Omental fat pad (tissue), 4 donors: ENCODE data around the gene HEXA. TPM values are rescaled to one million over a fixed set of nuclear protein-coding genes. Genes with fewer than 3 reads are reported as not detected.
"Not testable (repeated sequence)": the region's sequence is repeated elsewhere in the genome, so short reads cannot be mapped to it uniquely, and the experiment has no call there.

Source experiments
- ATAC-seq: fragments of 150-250 bp; one replicate; pipeline ENCODE4 v1.9.1; 2016; ENCODE audit warnings: mild to moderate bottlenecking, moderate library complexity; ENCODE audit not compliant: low FRiP score
- DNase-seq: peaks from one replicate; pipeline ENCODE4 v3.0.0-alpha.2; 2019; ENCODE audit warnings: low spot score
- total RNA-seq, 4 donors: library from RNA; depleted of rRNA; stranded (reverse); fragments of >200 nt; gene quantifications; one replicate each; pipeline ENCODE4 v1.1.0, GENCODE V29; 2016
- TF ChIP-seq, protein P1 (sequence below), 3 donors: fragments of 450-650 bp; IDR thresholded peaks; one replicate each; pipeline ENCODE4 v1.5.1; 2016 to 2017; ENCODE audit warnings: antibody characterized with exemption in 3 of 3, mild to moderate bottlenecking in 3 of 3, moderate library complexity in 2 of 3

The HEXA gene
- total RNA-seq, 4 donors from 2014 or later, result 66.4 to 104 (median 74.5) TPM

DNA sequence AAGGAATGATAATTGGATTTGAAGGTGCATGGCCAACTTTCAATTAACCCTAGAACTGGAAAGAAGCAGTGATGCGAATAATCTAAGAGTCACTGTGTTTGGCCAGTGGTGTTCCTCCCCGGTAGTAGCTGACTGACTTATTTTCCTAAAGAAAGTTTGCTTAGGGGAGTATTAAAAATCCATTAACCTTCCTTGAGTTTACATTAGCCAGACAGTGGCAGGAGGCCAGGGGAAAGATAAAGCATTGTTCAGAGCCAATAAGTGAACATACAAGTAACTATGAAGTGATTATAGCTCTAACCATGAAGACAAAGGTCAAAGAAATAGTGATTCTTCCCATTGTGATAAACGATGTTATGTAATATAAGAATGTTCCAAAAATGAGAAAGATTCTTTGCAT lies 13.4 kb upstream of the HEXA start:
- DNase-seq (no peak), ATAC-seq (no peak)
- TF ChIP-seq, protein P1, sequence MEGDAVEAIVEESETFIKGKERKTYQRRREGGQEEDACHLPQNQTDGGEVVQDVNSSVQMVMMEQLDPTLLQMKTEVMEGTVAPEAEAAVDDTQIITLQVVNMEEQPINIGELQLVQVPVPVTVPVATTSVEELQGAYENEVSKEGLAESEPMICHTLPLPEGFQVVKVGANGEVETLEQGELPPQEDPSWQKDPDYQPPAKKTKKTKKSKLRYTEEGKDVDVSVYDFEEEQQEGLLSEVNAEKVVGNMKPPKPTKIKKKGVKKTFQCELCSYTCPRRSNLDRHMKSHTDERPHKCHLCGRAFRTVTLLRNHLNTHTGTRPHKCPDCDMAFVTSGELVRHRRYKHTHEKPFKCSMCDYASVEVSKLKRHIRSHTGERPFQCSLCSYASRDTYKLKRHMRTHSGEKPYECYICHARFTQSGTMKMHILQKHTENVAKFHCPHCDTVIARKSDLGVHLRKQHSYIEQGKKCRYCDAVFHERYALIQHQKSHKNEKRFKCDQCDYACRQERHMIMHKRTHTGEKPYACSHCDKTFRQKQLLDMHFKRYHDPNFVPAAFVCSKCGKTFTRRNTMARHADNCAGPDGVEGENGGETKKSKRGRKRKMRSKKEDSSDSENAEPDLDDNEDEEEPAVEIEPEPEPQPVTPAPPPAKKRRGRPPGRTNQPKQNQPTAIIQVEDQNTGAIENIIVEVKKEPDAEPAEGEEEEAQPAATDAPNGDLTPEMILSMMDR (IDR thresholded peaks at IDR 0.05), result no peak

DNA sequence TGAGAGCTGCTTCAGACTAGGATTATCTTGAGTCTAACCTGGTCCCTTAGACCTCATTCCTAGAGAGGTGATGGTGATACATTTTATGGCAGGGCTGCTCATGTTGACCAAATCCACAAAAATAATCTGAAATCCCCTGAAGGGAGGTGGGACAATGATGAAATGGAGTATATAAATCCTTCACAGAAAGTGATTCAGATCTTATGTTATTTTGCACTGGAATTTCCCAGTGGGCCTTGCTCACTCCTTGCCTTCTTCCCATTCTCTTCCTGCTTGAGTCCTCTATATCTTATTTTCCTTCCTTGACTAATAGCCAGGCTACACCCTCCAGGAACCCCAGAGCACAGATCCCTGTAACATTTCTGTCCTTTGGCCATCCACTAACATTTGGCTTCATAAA lies 11.9 kb upstream of the HEXA start:
- ATAC-seq (no peak), DNase-seq (no peak)
- TF ChIP-seq, protein P1 (IDR thresholded peaks at IDR 0.05), result no peak

DNA sequence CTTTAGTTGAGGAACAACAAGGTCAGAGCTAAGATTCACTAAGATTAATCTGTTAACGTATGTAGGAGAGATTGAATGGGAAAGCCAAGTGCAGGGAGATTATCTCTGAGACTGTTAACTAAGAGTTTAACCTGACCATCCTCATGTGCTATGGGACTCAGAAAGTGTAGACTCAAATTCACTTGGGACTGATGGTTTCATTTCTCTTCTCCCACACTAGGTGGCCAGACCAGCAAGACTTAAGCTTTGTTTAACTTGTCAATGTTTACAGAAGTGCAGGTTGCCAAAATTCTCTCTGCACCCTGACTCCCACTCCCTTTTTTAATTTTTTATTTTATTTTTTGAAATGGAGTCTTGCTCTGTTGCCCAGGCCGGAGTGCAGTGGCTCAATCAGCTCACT lies 6.3 kb upstream of the HEXA start:
- DNase-seq (no peak), ATAC-seq (no peak)
- TF ChIP-seq, protein P1 (IDR thresholded peaks at IDR 0.05), result no peak

DNA sequence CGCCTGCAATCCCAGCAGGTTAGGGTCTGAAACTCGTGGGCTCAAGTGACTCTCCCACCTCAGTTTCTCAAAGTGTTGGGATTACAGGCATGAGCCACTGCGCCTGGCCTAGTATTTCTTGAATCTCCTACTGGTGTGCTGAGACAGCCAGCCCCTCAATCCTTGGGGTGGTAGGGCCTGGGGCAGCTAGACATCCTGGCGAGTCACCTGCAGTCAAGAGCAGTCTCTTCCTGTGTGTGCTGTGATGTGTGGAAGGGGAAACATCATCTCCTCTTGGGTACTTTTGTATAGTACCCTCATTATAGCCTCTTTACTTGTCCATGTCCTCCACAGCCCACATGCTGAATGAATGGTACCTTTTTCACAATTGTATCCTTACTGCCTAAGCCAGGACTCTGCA lies 4.9 kb upstream of the HEXA start:
- TF ChIP-seq, protein P1 (IDR thresholded peaks at IDR 0.05), result no peak
- ATAC-seq (no peak), DNase-seq (no peak)

DNA sequence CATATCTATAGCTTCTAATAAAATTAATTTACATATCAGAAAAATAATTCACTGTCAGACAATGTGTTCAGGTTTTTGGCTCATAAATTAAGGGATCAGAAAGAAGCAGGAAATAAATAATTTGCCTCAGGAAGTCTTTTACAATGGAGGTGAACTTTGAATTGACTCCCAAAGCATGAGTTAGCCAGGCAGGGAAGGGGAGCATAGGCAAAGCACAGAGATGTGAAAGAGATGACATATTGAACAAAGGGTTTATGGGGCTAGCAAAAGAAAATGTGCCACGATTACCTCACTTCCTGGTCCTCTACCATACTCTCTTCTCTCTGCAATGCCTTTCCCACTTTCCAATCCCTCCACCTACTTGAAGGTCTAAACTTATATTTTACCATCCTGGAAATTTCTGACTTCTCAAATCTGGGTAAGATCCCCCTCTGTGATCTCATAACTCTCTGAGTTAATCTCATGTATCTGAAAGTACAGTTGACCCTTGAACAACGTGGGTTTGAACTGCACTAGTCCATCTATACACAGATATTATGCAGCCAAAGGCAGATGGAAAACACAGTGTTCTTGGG lies 4.1 kb upstream of the HEXA start:
- DNase-seq (no peak), ATAC-seq (no peak)
- TF ChIP-seq, protein P1 (IDR thresholded peaks at IDR 0.05), result no peak

DNA sequence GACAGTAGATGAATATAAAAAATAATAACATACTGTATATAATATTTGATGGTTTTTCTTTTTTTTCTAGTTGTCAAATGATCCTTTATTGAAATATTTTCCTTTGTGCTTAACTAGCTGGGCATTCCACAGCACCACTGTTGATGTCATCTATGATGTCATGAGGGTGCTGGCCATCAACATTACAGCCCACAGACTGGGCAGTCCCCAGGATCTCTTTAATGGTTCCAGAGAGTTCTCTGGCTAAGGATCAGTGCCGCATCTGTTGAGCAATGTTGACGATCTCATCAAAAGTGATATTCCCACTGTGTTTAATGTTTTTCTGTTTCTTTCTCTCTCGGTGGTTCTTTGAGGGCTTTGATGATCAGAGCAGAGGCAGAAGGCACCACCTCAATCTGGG lies 3.3 kb upstream of the HEXA start:
- ATAC-seq, DNase-seq: not testable (repeated sequence)

DNA sequence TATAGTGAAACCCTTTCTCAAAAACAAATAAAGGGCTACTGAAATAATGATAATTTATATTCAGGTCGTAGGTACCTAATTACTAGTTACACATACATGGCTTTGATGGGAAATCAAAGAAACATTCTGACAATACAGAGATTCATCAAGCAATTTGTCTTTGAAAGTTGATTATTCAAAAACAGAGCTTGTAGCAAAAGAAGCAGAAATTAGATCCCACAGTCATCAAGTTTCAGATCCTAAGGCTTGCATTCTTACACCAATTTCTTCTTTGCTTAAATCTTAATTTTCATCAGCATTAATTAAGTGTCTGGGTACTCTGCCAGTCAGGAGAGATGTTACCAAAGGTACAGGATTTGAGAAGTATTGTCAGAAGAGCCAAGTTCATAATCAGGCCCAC lies 1.5 kb upstream of the HEXA start:
- DNase-seq, result no peak
- TF ChIP-seq, protein P1 (IDR thresholded peaks at IDR 0.05), result no peak
- no peak for ATAC-seq

DNA sequence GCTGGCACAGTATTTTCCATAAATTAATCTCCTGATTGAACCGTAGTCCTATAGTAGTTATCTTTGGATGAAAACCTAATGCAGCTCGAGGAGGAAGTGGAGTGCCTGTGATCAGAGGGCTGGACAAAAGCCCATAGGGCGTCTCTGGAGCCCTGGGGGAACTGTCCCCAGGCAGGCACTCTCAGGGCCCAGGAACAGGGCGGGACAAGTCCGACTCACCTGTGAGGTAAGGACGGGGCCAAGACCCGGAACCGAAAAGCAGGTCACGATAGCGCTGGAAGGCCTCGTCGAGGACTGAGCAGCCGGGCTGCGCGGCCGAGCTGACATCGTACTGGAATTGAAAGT lies 341 bp downstream of the HEXA start:
- DNase-seq (no peak), ATAC-seq (peak; percentile 41)
- TF ChIP-seq, protein P1 (IDR thresholded peaks at IDR 0.05), result no peak
